K562 (cell line): ENCODE data around the gene UPK2. TPM values are rescaled to one million over a fixed set of nuclear protein-coding genes. Genes with fewer than 3 reads are reported as not detected.
A peak's percentile ranks its signal among the peaks of the same experiment; 100 is the strongest.

ENCODE experiments used
- BHLHE40 ChIP-seq: IDR thresholded peaks from 2 replicates; pipeline ENCODE4 v1.6.1; 2011; ENCODE audit warnings: low read length, improper control_type of control experiment
- DNMT1 ChIP-seq: fragments of 450-650 bp; IDR thresholded peaks from 2 replicates; pipeline ENCODE4 v1.6.1; 2016; ENCODE audit warnings: antibody characterized with exemption, mild to moderate bottlenecking
- E2F5 ChIP-seq: sonication (generic); formaldehyde crosslinking; IDR thresholded peaks from 2 replicates; pipeline ENCODE4 v1.8.0; 2022; ENCODE audit warnings: mild to moderate bottlenecking, missing genetic modification reagents
- EZH2 ChIP-seq: IDR thresholded peaks from 2 replicates; pipeline ENCODE4 v1.6.1; 2012; ENCODE audit warnings: low read depth, mild to moderate bottlenecking, inconsistent platforms, low read length, borderline replicate concordance
- GATAD2A ChIP-seq: fragments of 450-650 bp; IDR thresholded peaks from 2 replicates; pipeline ENCODE4 v1.6.1; 2017
- HDAC3 ChIP-seq: fragments of 450-650 bp; IDR thresholded peaks from 2 replicates; pipeline ENCODE4 v1.6.1; 2018; ENCODE audit warnings: borderline replicate concordance, mild to moderate bottlenecking, moderate library complexity; ENCODE audit not compliant: partially characterized antibody
- HNRNPK ChIP-seq: fragments of 200-400 bp; formaldehyde crosslinking; IDR thresholded peaks from one replicate; pipeline ENCODE4 v1.6.1; 2018; ENCODE audit warnings: mild to moderate bottlenecking, low read depth, low read length; ENCODE audit not compliant: poor library complexity, severe bottlenecking
- MTF1 ChIP-seq: fragments of 250-450 bp; sonication (Bioruptor Pico); IDR thresholded peaks from 2 replicates; pipeline ENCODE4 v1.9.0; 2021; ENCODE audit warnings: moderate library complexity, mild to moderate bottlenecking, inconsistent platforms, borderline replicate concordance
- STAG1 ChIP-seq: sonication (generic); formaldehyde crosslinking; IDR thresholded peaks from 2 replicates; pipeline ENCODE4 v1.5.0; 2020; ENCODE audit warnings: missing genetic modification reagents, borderline replicate concordance
- ZNF407 ChIP-seq: fragments of 450-650 bp; IDR thresholded peaks from 2 replicates; pipeline ENCODE4 v1.6.1; 2016; ENCODE audit warnings: low read depth
- ZSCAN32 ChIP-seq: fragments of 450-650 bp; formaldehyde crosslinking; IDR thresholded peaks from 2 replicates; pipeline ENCODE4 v1.4.0; 2020; ENCODE audit warnings: mild to moderate bottlenecking, moderate library complexity
- polyA plus RNA-seq, 8 experiments: library from polyadenylated mRNA; depleted of rRNA in 4 of 8; stranded (reverse) in 5 of 8; unstranded in 3 of 8; fragments of >200 nt; fragmentation: Nextera tagmentation in 2 of 8; fragmentation: Illumina TruSeq in 1 of 8; extraction: Ambion mirVana in 2 of 8; extraction: Trizol in 1 of 8; gene quantifications; 2 replicates each; pipeline versions ENCODE4 v1.2.1 to v1.2.3, GENCODE V29; 2011 to 2014; ENCODE audit warnings: inconsistent platforms in 1 of 8, missing spikeins in 1 of 8
- total RNA-seq, 7 experiments: library from RNA; depleted of rRNA in 6 of 7; stranded (reverse); fragments of >200 nt in 6 of 7; fragmentation: Illumina TruSeq in 2 of 7; extraction: Trizol in 2 of 7; gene quantifications; 2 replicates each; pipeline versions ENCODE4 v1.2.1 to v1.2.3, GENCODE V29; 2011 to 2021; ENCODE audit warnings: low replicate concordance in 1 of 7
- TF ChIP-seq, protein P1 (sequence below): fragments of 250-450 bp; sonication (Bioruptor Pico); IDR thresholded peaks from 2 replicates; pipeline ENCODE4 v1.5.0; 2021; ENCODE audit warnings: mild to moderate bottlenecking, moderate library complexity
- TF ChIP-seq, protein P2 (sequence below): fragments of 200-800 bp; sonication (Bioruptor generic); IDR thresholded peaks from 2 replicates; pipeline ENCODE4 v1.6.1; 2017; ENCODE audit warnings: missing genetic modification characterization, missing compliant biosample characterization

The UPK2 gene
- total and polyA plus RNA-seq, 9 of the 15 experiments (the other 6 are each of a cell fraction or from before 2014, with no cell fraction given) = not detected

- TF ChIP-seq ZSCAN32 (CRISPR knock-in tag) (no peak), E2F5 (CRISPR knock-in tag) (no peak), MTF1 (CRISPR knock-in tag) (no peak), HDAC3 (no peak), GATAD2A (peak; percentile 37), STAG1 (peak; percentile 51; the same call in 1 of the 2 replicates), BHLHE40 (peak; percentile 56; the same call in 1 of the 2 replicates), HNRNPK (no peak), EZH2 (no peak), ZNF407 (no peak), DNMT1 (no peak)
- TF ChIP-seq, protein P1, sequence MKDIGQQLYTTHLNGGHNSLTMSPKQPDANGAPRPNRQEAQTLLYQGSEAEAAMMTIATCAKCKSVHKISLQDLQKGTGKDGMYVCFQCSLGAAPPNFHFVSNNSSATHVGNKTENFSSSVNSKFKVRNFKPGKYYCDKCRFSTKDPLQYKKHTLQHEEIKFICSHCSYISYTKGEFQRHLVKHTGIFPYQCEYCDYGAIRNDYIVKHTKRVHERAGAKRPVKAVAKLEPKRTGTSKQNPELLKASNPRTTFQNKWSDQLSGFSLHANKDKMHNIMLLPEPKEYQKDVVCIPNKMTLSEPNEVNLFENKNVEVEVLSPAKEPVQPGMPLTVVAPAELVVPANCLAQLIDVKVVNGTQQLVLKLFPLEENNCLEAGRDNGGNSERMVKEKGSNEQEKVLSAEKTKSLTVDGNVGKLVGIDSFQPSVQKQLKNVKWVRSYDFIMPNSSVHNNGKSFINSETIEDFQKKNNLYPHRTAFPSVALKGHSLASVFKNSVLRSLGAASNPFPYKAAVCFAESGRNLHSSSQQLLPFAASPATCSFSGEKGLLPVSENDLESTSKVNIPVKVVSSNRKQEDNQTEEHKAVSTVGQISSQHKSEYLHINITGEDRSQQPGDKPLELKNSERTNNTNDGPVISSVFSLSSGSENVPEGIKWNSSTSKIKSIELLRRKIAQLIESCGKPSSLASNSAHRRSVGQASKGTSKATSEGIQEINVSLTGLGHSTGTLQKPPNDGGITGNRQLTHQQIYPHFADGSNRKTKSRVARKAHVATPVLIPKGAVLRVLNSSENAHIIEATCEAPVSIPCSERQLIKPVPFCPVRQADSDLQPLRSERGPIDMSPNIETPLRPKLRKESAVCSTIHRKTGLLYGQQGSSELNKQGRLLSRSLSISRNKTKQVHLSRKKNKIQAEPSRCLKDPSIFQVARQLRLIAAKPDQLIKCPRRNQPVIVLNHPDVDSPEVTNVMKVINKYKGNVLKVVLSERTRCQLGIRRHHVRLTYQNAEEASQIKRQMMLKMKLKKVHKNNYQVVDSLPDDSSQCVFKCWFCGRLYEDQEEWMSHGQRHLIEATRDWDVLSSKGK (CRISPR knock-in tag) = no peak
- TF ChIP-seq, protein P2, sequence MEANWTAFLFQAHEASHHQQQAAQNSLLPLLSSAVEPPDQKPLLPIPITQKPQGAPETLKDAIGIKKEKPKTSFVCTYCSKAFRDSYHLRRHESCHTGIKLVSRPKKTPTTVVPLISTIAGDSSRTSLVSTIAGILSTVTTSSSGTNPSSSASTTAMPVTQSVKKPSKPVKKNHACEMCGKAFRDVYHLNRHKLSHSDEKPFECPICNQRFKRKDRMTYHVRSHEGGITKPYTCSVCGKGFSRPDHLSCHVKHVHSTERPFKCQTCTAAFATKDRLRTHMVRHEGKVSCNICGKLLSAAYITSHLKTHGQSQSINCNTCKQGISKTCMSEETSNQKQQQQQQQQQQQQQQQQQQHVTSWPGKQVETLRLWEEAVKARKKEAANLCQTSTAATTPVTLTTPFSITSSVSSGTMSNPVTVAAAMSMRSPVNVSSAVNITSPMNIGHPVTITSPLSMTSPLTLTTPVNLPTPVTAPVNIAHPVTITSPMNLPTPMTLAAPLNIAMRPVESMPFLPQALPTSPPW (CRISPR knock-in tag) = no peak; the same call in 1 of the 2 replicates
Measured at GRCh38 chr11:118928101-118928869, 27.8 kb upstream of the UPK2 start (continued).
